T-helper 17 cell (primary cell): ENCODE data around the gene HOXD9. TPM values are rescaled to one million over a fixed set of nuclear protein-coding genes. Genes with fewer than 3 reads are reported as not detected.

Source experiments
- ATAC-seq: fragments of 150-1000 bp; cut with Tn5 transposase; 2 replicates; pipeline ENCODE4 v1.10.0; 2021; ENCODE audit warnings: mild to moderate bottlenecking, moderate library complexity
- DNase-seq, 3 donors: peaks; one replicate each; pipeline versions ENCODE4 v3.0.0 to v3.0.0-alpha.2; 2020 to 2021
- H3K9me3 ChIP-seq: one replicate; pipeline ENCODE4 v1.7.0; 2013; ENCODE audit warnings: low read length, mild to moderate bottlenecking; ENCODE audit not compliant: control insufficient read depth, poor library complexity, severe bottlenecking
- H3K27ac Mint-ChIP-seq: one replicate; pipeline ENCODE4 v1.8.0; 2022; ENCODE audit warnings: mild to moderate bottlenecking, moderate library complexity, mixed read lengths
- H3K27me3 Mint-ChIP-seq: one replicate; pipeline ENCODE4 v1.8.0; 2022; ENCODE audit warnings: mixed read lengths
- H3K36me3 Mint-ChIP-seq: one replicate; pipeline ENCODE4 v1.8.0; 2022; ENCODE audit warnings: low read depth, mixed read lengths
- H3K4me1 Mint-ChIP-seq: one replicate; pipeline ENCODE4 v1.8.0; 2022; ENCODE audit warnings: mild to moderate bottlenecking, mixed read lengths
- H3K4me3 Mint-ChIP-seq: one replicate; pipeline ENCODE4 v1.8.0; 2022; ENCODE audit warnings: mild to moderate bottlenecking, moderate library complexity, mixed read lengths
- total RNA-seq, 4 donors: library from RNA in 2 of 4; stranded (reverse) in 2 of 4; gene quantifications; one replicate each; pipeline ENCODE4 v1.2.3 and lab custom pipeline; 2022 to 2026

Gene HOXD9
- total RNA-seq, 2 donors from 2014 or later: not detected

DNA sequence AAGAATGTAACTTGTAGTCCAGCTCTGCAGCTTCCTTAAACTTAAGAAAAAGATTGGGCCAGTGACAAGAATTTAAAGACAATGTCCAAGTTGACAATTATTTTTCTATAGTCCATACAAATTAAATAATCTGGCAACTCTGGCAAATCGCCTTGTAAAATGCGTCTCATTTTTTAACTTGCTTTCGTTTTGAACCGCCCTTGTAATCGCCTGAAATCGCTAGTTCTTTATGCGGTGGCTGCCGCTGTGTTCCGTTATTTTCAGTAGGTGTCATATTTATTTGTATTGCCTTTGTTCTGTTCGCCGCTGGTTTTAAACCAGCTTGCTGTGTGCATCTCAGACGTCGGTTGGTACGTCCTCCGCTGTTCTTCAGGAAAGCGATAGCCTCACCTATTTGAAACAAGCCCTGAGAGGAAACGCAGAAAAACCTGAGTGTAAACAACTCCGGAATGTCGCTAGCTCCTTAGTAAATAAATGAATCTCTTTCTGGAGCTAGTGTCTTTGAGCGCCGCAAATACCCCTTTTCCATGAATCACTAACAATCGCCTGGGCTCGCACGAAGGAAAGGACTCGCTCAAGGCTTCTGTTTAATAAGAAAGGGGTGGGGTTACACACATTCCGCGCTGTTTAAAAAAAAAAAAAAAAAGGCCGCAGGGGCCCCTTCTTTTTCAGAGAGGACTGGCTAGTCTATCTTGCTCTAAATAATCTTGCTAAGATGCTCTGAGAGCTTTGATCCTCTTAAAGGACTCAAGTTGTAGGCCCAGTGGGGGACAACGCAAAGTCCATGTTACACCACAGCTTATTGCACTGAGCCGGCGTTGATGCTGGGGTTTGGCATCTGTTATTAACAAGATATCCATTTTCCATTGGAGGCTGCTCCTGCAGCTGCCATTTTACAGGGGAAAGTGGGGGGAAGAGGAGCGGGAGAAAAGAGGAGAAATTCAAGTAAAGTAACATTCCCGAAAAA is 10.0 kb downstream of the HOXD9 start:
- no peaks in the 10 kb centered on the region for H3K9me3 ChIP-seq
- H3K4me1 Mint-ChIP-seq: peaks cover 13% of the 10 kb centered on the region
- DNase-seq (no peak), ATAC-seq (no peak)
- H3K27ac Mint-ChIP-seq: peak overlapping the region; percentile 89
- H3K27me3 Mint-ChIP-seq: peaks cover 76% of the 10 kb centered on the region
- H3K36me3 Mint-ChIP-seq: peaks cover 7% of the 10 kb centered on the region
- peak overlapping the region; percentile 68 for H3K4me3 Mint-ChIP-seq

DNA sequence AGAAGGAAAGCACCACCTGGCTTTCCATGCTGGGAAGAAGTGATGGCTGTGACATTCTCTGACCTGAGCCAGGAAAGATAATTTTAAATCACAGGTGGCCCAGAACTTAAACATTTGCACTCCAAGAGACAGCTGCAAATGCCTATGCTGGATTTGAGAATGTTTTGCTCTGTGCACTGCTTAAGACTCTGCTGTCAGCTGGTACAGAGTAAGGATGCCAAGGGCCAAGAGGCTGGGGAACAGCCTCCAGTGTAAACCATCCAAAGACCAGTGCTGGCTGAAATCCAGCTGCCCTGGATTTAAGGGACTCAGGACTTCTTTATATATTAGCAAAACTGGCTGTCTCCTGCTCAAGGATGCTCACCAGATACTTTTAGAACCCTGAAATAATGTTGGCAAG is 10.9 kb downstream of the HOXD9 start:
- Mint-ChIP-seq H3K4me3 (no peak overlapping the region), H3K27ac (no peak overlapping the region), H3K27me3 (peaks cover 76% of the 10 kb centered on the region), H3K36me3 (peaks cover 8% of the 10 kb centered on the region), H3K4me1 (peaks cover 13% of the 10 kb centered on the region)
- H3K9me3 ChIP-seq: peaks cover 4% of the 10 kb centered on the region
- ATAC-seq (no peak), DNase-seq (no peak)

GRCh38 chr2:176134035-176134434 is 11.5 kb downstream of the HOXD9 start:
- Mint-ChIP-seq H3K36me3 (peaks cover 6% of the 10 kb centered on the region), H3K27ac (no peak overlapping the region), H3K4me3 (no peak overlapping the region), H3K4me1 (peaks cover 10% of the 10 kb centered on the region), H3K27me3 (peaks cover 77% of the 10 kb centered on the region)
- DNase-seq: no peak
- ATAC-seq: no peak
- peaks cover 4% of the 10 kb centered on the region for H3K9me3 ChIP-seq

DNA sequence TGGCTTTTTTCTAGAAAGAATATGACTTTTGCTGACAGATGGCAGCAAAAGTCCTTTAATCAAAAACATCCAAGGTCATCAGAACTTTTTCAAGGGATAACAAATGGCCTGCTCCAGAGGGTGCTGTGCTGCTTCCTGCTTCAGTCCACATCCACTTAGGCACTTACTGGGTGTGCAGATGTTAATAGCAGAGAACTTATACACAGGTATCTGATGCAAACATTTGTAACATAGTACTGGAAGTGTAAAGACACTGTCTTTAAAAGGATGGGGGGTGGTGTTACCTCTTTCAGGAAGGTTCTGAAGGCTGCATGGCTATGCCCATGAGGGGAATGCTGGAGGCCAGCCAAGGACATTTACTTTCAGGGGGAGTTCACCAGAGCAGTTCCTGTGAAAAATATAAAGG is 12.5 kb downstream of the HOXD9 start:
- peaks cover 10% of the 10 kb centered on the region for H3K4me1 Mint-ChIP-seq
- H3K27ac Mint-ChIP-seq: no peak overlapping the region
- H3K4me3 Mint-ChIP-seq: no peak overlapping the region
- peaks cover 79% of the 10 kb centered on the region for H3K27me3 Mint-ChIP-seq
- no peak for DNase-seq
- peaks cover 4% of the 10 kb centered on the region for H3K9me3 ChIP-seq
- peaks cover 6% of the 10 kb centered on the region for H3K36me3 Mint-ChIP-seq
- ATAC-seq: no peak

DNA sequence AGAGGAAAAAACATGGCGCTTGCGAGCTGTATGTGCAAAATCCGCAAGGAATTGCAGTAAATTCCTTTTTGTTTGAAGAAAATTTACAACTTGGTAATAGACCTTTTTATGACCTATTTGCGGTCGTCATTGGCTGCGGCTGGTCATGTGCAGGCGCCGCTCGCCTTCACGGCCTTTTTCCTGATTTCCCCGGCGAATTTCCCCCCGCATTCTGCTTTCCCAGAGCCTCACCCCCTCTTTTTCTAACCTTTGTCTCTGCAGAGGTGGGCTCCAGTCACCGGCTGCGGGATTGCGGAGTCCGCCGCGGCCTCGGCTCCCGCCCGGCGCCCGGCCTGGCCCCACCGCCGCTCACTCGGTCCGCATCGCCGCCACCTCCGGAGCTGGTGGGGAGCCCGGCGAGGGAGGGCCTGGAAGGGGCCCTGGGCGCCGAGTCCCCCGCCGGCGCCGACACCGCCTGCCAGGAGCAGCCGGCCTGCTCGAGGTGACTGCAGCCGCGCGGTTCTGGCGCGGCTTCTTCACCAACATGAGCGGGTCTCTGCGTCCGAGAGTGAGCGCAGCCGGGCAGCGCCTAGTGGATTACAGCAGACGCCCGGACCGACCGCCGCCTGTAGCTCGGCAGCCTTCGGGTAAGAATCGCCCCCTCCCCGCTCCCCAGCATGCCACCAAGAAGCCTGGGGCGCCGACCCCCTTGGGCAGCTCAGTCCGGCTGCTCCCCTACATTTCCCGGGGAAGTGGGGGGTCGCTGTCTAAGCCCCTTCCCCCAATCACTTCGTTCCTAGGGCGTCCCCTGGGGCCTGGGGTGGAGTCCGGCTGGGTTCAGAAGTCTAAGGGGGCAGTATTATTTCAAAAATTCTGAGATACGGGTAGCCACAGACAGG is 14.1 kb downstream of the HOXD9 start:
- H3K9me3 ChIP-seq: peaks cover 4% of the 10 kb centered on the region
- H3K4me1 Mint-ChIP-seq: peaks cover 13% of the 10 kb centered on the region
- H3K27me3 Mint-ChIP-seq: peaks cover 77% of the 10 kb centered on the region
- DNase-seq (no peak), ATAC-seq (no peak)
- H3K36me3 Mint-ChIP-seq: peaks cover 6% of the 10 kb centered on the region
- H3K4me3 Mint-ChIP-seq: no peak overlapping the region
- no peak overlapping the region for H3K27ac Mint-ChIP-seq

GRCh38 chr2:176137252-176137580 is 14.7 kb downstream of the HOXD9 start:
- H3K9me3 ChIP-seq: peaks cover 4% of the 10 kb centered on the region
- H3K36me3 Mint-ChIP-seq: peaks cover 6% of the 10 kb centered on the region
- no peak for ATAC-seq
- no peak overlapping the region for H3K4me3 Mint-ChIP-seq
- H3K4me1 Mint-ChIP-seq: peaks cover 12% of the 10 kb centered on the region
- DNase-seq: no peak
- H3K27me3 Mint-ChIP-seq: peaks cover 83% of the 10 kb centered on the region
- no peak overlapping the region for H3K27ac Mint-ChIP-seq

GRCh38 chr2:176137906-176138305 is 15.4 kb downstream of the HOXD9 start:
- no peak overlapping the region for H3K4me3 Mint-ChIP-seq
- H3K27ac Mint-ChIP-seq: no peak overlapping the region
- peaks cover 8% of the 10 kb centered on the region for H3K4me1 Mint-ChIP-seq
- H3K36me3 Mint-ChIP-seq: peaks cover 7% of the 10 kb centered on the region
- DNase-seq (no peak), ATAC-seq (no peak)
- H3K9me3 ChIP-seq: peaks cover 4% of the 10 kb centered on the region
- H3K27me3 Mint-ChIP-seq: peaks cover 83% of the 10 kb centered on the region

DNA sequence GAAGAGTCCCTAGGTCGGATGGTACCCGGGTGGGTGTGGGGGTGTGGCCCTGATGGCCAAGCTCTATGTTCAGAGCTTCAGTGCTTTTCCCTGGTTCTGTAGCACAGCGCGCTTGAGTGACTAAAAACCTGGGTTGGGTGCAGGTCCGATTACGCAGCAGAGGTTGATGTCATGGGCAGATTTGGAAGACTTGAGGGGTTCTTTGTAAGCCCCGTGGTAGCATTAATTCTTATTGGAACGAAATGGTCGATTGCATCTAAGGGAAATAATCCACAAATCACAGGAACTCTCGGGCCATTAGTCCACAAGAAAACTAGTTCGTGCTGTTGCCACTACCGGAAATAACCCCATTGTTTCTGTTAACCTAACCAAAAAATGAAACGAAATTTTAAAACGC is 16.0 kb downstream of the HOXD9 start:
- no peak overlapping the region for H3K4me3 Mint-ChIP-seq
- H3K36me3 Mint-ChIP-seq: peaks cover 9% of the 10 kb centered on the region
- no peak overlapping the region for H3K27ac Mint-ChIP-seq
- peaks cover 83% of the 10 kb centered on the region for H3K27me3 Mint-ChIP-seq
- no peak for ATAC-seq
- H3K4me1 Mint-ChIP-seq: peaks cover 8% of the 10 kb centered on the region
- no peak for DNase-seq
- peaks cover 4% of the 10 kb centered on the region for H3K9me3 ChIP-seq

DNA sequence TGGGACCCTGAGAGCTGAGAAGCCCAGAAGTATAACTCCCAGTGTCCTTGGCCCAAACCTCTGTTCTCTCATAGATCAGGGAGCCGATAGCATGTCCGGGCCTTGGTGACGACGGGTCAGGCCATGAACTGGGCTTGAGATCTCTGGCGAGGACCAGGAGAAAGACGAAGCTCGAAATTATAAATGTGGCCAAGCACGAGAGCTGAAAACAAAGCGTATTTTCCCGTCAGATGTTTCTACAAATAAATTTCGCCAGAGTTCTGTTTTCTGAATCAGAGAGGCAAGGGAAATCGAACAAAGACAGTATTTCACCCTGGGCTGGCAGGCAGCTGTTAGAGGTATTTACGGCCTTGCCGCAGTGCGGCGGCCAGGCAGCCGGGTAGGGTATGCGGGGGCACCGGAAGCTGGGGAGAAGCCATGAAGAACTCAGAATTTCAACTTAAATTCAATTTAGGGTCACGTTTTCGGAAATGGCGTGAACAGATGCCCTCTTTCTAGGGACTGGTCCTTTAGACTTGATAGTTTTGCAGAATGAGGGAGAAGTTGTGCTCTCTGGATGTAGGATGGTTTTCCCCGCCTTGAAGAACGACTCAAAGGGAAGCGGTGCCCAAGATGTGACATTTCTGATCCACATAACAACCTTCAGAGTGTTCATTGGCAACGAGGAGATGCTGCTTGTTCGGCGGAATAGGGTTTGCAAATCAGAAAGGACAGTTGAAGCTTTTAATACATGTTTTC is 16.6 kb downstream of the HOXD9 start:
- Mint-ChIP-seq H3K4me1 (peaks cover 8% of the 10 kb centered on the region), H3K27ac (no peak overlapping the region), H3K36me3 (peaks cover 10% of the 10 kb centered on the region), H3K4me3 (no peak overlapping the region), H3K27me3 (peaks cover 83% of the 10 kb centered on the region)
- H3K9me3 ChIP-seq: peaks cover 4% of the 10 kb centered on the region
- no peak for DNase-seq
- no peak for ATAC-seq

GRCh38 chr2:176139661-176140512 is 17.4 kb downstream of the HOXD9 start:
- H3K4me1 Mint-ChIP-seq: peaks cover 8% of the 10 kb centered on the region
- H3K27me3 Mint-ChIP-seq: peaks cover 83% of the 10 kb centered on the region
- DNase-seq (no peak), ATAC-seq (no peak)
- H3K4me3 Mint-ChIP-seq: no peak overlapping the region
- H3K9me3 ChIP-seq: peaks cover 4% of the 10 kb centered on the region
- peak overlapping the region; percentile 24 for H3K27ac Mint-ChIP-seq
- peaks cover 11% of the 10 kb centered on the region for H3K36me3 Mint-ChIP-seq

GRCh38 chr2:176140513-176141317 is 18.2 kb downstream of the HOXD9 start:
- H3K4me3 Mint-ChIP-seq: peak overlapping the region; percentile 57
- H3K27ac Mint-ChIP-seq: peak overlapping the region; percentile 24
- DNase-seq: peak; percentile 30 to 48 (median 34)
- peaks cover 83% of the 10 kb centered on the region for H3K27me3 Mint-ChIP-seq
- H3K4me1 Mint-ChIP-seq: peaks cover 8% of the 10 kb centered on the region
- peaks cover 9% of the 10 kb centered on the region for H3K36me3 Mint-ChIP-seq
- peak; percentile 84 for ATAC-seq
- peaks cover 4% of the 10 kb centered on the region for H3K9me3 ChIP-seq
